Tibial artery (tissue), 4 donors: ENCODE results near the gene TRPM2.

ENCODE experiments used
- DNase-seq, 2 donors: peaks; one replicate each; pipeline ENCODE4 v3.0.0-alpha.2; 2019
- H3K27ac ChIP-seq, 2 donors: fragments of 200-600 bp; sonication (generic) in 1 of 2; 1 replicate in 1 of 2; 2 replicates in 1 of 2; pipeline ENCODE4 v1.5.1; 2018 to 2019; ENCODE audit warnings: mild to moderate bottlenecking in 1 of 2
- H3K27me3 ChIP-seq, 2 donors: fragments of 200-600 bp; sonication (generic) in 1 of 2; one replicate each; pipeline versions ENCODE4 v1.5.1 to v1.6.0; 2016 to 2019
- H3K36me3 ChIP-seq, 3 donors: fragments of 200-600 bp; sonication (generic) in 2 of 3; one replicate each; pipeline ENCODE4 v1.5.1; 2016 to 2019; ENCODE audit warnings: mild to moderate bottlenecking in 2 of 3
- H3K4me1 ChIP-seq, 4 donors: fragments of 200-600 bp; sonication (generic) in 2 of 4; 1 replicate in 3 of 4; 2 replicates in 1 of 4; pipeline ENCODE4 v1.5.1; 2016 to 2019
- H3K4me3 ChIP-seq, 2 donors: fragments of 200-600 bp; sonication (generic) in 1 of 2; 1 replicate in 1 of 2; 2 replicates in 1 of 2; pipeline ENCODE4 v1.5.1; 2018 to 2019; ENCODE audit warnings: mild to moderate bottlenecking in 2 of 2
- H3K9me3 ChIP-seq, 3 donors: fragments of 200-600 bp; sonication (generic) in 1 of 3; one replicate each; pipeline ENCODE4 v1.5.1; 2016 to 2019
- intact Hi-C: fragments of 100-400 bp; cut with DNase I; formaldehyde crosslinking; loops from one replicate; pipeline ENCODE4 v1.15.0; 2023; ENCODE audit warnings: low total_unique reads
- TF ChIP-seq, protein P1 (sequence below), 2 experiments: fragments of 200-600 bp in 1 of 2; fragments of 450-650 bp in 1 of 2; IDR thresholded peaks; one replicate each; pipeline ENCODE4 v1.5.1; 2017 to 2019; ENCODE audit warnings: antibody characterized with exemption in 2 of 2, mild to moderate bottlenecking in 1 of 2, moderate library complexity in 1 of 2

Gene TRPM2

DNA sequence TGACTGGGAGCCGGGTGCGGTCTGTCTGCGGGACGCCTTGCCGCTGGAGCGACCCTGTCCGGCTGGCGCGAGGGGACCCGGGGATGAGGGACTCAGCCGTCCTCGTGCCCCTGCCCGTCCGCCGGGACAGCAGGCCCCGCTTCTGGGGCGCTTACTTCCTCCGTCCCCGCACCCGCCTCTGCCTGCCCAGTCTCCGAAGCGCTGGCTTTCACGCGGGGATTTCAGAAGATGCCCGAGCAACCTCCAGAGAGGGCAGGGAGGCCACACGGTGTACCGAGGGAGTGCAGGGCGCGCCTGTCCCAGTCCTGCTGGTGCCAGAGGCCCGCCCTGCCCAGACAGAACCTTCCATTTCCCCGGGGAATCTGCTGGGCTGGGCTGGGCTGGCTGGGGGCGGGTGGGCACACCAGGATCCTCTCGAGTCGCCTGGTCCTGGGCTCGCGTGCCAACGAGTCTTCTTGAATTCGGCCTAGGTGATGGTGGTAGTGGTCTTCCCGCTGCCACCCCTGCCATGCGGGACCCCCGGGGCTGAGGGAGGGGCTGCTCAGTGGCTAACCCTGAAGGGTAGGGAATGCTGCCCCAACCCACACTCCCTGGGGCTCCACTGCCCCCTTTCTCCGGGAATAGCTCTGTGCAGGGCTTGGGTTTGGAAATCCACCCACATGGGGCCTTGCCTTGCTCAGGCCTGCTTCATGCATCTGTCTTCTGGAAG lies 2.5 kb upstream of the TRPM2 start:
- Histone ChIP-seq H3K9me3 (no peaks in the 10 kb centered on the region), H3K27me3 (peaks cover 0 to 71% of the 10 kb centered on the region in 2 donors), H3K4me1 (peaks cover 0 to 11% (median 3%) of the 10 kb centered on the region in 4 donors), H3K4me3 (no peak overlapping the region), H3K27ac (no peak overlapping the region), H3K36me3 (no peaks in the 10 kb centered on the region)
- no peak for DNase-seq
- TF ChIP-seq, protein P1, sequence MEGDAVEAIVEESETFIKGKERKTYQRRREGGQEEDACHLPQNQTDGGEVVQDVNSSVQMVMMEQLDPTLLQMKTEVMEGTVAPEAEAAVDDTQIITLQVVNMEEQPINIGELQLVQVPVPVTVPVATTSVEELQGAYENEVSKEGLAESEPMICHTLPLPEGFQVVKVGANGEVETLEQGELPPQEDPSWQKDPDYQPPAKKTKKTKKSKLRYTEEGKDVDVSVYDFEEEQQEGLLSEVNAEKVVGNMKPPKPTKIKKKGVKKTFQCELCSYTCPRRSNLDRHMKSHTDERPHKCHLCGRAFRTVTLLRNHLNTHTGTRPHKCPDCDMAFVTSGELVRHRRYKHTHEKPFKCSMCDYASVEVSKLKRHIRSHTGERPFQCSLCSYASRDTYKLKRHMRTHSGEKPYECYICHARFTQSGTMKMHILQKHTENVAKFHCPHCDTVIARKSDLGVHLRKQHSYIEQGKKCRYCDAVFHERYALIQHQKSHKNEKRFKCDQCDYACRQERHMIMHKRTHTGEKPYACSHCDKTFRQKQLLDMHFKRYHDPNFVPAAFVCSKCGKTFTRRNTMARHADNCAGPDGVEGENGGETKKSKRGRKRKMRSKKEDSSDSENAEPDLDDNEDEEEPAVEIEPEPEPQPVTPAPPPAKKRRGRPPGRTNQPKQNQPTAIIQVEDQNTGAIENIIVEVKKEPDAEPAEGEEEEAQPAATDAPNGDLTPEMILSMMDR (IDR thresholded peaks at IDR 0.05), result no peak
- intact Hi-C loops, result no loop called here

DNA sequence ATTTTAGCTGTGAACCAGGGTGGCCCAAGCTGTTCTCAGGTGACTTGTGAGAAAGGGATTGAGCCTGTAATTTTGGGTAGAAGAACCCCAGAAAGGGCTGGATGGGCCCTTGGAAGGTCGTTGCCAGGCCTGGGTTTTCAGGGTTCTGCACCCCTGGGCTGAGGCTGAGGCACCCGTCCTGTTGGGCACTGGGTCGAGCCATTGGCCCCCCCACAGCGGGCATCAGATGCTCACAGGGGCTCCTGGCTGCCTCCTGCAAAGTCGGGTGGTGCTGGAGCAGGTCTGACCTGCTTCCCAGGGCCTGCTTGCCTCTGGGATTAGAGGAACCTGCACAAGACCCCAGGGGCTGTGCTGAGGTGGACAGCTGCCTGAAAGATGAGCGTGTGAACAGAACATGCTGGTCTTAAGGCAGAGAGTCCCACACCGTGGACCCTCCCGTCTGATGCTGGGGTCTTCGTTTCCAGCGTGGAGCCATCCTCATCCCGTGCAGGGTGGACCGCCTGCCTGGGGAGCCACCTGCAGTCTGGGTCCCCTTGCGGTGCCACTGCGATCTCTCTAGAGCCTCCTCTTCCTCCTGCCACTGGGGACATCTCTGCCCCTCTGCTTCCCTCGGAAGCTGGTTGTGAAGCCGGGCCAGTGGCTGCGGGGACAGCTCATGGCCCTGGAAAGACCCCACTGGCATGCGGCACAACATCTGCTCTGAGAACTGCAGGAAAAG lies 1.7 kb upstream of the TRPM2 start:
- TF ChIP-seq, protein P1 (IDR thresholded peaks at IDR 0.05), result no peak
- Histone ChIP-seq H3K27ac (no peak overlapping the region), H3K4me1 (peaks cover 0 to 11% (median 3%) of the 10 kb centered on the region in 4 donors), H3K4me3 (no peak overlapping the region), H3K9me3 (no peaks in the 10 kb centered on the region), H3K27me3 (peaks cover 0 to 68% of the 10 kb centered on the region in 2 donors), H3K36me3 (no peaks in the 10 kb centered on the region)
- intact Hi-C loops, result no loop called here
- DNase-seq, result no peak

DNA sequence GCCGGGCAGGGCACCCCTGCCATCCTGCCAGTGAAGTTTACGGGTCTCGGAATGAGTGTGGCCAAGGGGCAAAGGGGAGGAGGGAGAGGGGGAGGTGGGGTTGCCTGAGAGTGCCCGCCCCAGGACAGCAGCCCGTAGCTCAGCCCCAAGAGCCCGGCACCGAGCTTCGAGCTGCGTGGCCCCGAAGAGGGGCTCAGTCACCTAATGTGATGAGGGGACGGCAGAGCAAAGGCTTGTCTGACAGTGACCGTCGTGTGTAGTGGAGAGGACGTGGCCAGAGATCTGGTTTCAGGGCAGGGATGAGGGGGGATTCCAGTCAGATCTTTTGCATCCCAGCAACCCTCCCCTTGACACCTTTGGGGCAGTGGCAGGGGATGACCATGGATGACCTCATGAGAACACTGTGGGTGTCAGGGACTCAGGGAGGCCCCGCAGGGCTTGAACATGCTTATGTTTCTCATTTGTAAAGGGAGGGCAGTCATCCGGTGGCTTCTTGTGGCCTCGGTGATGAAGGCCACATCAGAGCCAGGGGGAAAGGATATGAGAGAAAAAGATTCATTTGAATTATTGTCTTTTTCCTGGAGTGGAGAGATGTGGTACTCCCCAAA lies 1.1 kb upstream of the TRPM2 start:
- Histone ChIP-seq H3K4me1 (peaks cover 0 to 11% (median 3%) of the 10 kb centered on the region in 4 donors), H3K4me3 (no peak overlapping the region), H3K36me3 (no peaks in the 10 kb centered on the region), H3K9me3 (no peaks in the 10 kb centered on the region), H3K27me3 (peaks cover 0 to 67% of the 10 kb centered on the region in 2 donors), H3K27ac (no peak overlapping the region)
- TF ChIP-seq, protein P1 (IDR thresholded peaks at IDR 0.05), result no peak
- intact Hi-C loops, result no loop called here
- no peak for DNase-seq

DNA sequence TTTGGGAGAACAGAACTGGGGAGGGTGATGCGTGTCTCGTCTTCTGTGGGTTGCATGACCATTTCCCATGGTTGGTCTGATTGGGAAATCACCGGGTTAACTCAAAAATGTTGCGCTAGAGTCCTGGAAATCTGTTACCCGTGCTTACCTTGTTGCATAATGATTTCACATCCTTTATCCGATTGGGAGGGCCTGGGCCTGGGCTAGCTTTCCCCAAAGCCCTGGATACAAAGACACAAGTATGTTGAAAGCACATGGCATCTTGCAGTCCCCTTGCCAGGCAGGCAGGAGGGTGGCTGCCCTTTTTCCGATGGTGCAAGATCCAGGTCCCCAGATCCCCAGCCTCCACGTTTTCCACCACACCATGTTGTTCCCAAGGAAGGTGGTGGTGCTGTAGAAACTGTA lies 582 bp downstream of the TRPM2 start:
- no peaks in the 10 kb centered on the region for H3K36me3 ChIP-seq
- no peaks in the 10 kb centered on the region for H3K9me3 ChIP-seq
- DNase-seq, result no peak
- peaks cover 0 to 11% (median 3%) of the 10 kb centered on the region in 4 donors for H3K4me1 ChIP-seq
- no peak overlapping the region for H3K27ac ChIP-seq
- H3K27me3 ChIP-seq, result peaks cover 0 to 60% of the 10 kb centered on the region in 2 donors
- TF ChIP-seq, protein P1 (IDR thresholded peaks at IDR 0.05), result no peak
- intact Hi-C loops, result no loop called here
- H3K4me3 ChIP-seq, result peak overlapping the region; percentile 17 to 28

DNA sequence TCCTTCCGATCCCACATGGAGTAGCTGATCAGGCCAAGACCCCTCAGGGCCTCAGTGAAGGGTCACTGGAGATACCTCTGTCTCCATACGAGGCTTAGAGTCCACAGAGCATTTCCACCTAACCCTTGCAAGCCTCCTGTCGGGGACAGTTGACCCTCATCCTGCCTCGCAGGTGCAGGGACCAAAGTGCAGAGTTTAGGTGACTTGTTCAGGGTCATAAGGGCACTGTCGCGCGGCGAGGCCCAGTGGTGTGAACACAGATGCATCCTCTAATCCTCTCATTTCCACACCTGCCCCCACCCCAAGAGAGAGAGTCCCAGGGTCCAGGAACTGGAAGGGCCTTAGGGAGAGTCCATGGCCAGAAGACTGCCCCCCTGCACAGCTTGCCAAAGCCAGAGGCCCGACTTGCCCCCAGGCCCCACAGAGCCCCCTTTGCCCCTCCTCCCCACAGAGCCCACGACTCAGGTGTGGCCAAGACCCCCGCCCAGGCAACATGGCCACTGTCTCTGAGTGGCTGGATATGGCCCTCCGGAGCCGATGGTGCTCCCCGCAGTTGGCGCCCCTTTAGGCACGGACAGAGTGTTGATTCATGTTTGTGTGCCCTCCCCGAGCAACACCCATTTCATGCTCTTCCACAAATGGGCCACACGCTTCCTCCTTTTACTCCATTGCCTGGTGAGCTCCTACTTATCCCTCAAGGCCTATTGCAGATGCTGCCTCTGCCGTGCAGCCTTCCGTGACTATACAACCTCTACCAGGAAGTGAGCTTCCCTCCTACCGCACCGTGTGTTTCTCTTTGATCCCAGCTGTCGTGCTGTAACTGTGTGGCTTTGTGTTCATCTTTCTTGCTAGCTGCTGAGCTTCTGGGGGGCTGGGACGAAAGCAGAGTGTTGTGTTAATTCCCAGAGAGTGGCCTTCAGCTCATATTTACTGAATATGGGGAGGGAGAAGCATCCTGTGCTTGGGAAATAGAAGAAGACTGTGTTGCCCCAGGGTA lies 1.7 kb downstream of the TRPM2 start:
- H3K4me3 ChIP-seq, result no peak overlapping the region
- peaks cover 0 to 7% (median under 1%) of the 10 kb centered on the region in 4 donors for H3K4me1 ChIP-seq
- no peaks in the 10 kb centered on the region for H3K36me3 ChIP-seq
- intact Hi-C loops, result no loop called here
- DNase-seq, result no peak
- H3K27me3 ChIP-seq, result peaks cover 0 to 49% of the 10 kb centered on the region in 2 donors
- TF ChIP-seq, protein P1 (IDR thresholded peaks at IDR 0.05), result no peak
- H3K27ac ChIP-seq, result no peak overlapping the region
- H3K9me3 ChIP-seq, result no peaks in the 10 kb centered on the region
